Mucosa of descending colon (tissue), 3 donors: ENCODE data around the gene GUCA2A. TPM values are rescaled to one million over a fixed set of nuclear protein-coding genes. Genes with fewer than 3 reads are reported as not detected.

Experiments
- ATAC-seq: fragments of 200-7000 bp; cut with Tn5 transposase; one replicate; pipeline ENCODE4 v1.9.1; 2020; ENCODE audit warnings: mild to moderate bottlenecking, moderate library complexity
- DNase-seq, 3 donors: peaks; one replicate each; pipeline ENCODE4 v3.0.0-alpha.2; 2020
- H3K36me3 ChIP-seq: fragments of 200-600 bp; one replicate; pipeline ENCODE4 v1.8.0; 2021; ENCODE audit warnings: low read depth, mild to moderate bottlenecking
- H3K4me1 ChIP-seq: fragments of 200-600 bp; one replicate; pipeline ENCODE4 v1.8.0; 2021; ENCODE audit warnings: low read depth, mild to moderate bottlenecking
- H3K4me3 ChIP-seq: fragments of 200-600 bp; one replicate; pipeline ENCODE4 v1.8.0; 2021; ENCODE audit warnings: mild to moderate bottlenecking
- H3K9me3 ChIP-seq: fragments of 200-600 bp; one replicate; pipeline ENCODE4 v1.8.0; 2021; ENCODE audit warnings: mild to moderate bottlenecking
- CTCF ChIP-seq: fragments of 200-600 bp; IDR thresholded peaks from one replicate; pipeline ENCODE4 v1.8.0; 2022; ENCODE audit warnings: antibody characterized with exemption, mild to moderate bottlenecking
- intact Hi-C, 2 donors: fragments of 100-400 bp; cut with DNase I in 1 of 2; cut with micrococcal nuclease in 1 of 2; formaldehyde crosslinking; loops; one replicate each; pipeline versions ENCODE4 v1.11.0 to v1.11.1; 2022; cut with DNase I, micrococcal nuclease
- total RNA-seq, 3 donors: library from RNA; stranded (reverse); fragmentation: NEBNext Ultra II Directional in 2 of 3; extraction: Animal tissue kit (Norgen Biotek cat#: 25700) in 2 of 3; gene quantifications; one replicate each; pipeline versions ENCODE4 v1.2.1 to v1.2.4, GENCODE V29; 2021 to 2023
- donor health status: DM: no; HTN: no; CAD: no; lungs with moderate emphysema.
- donor health status: DM: no; HTN: no; CAD: no.
- donor health status: DM: no; HTN: yes; CAD: no.

GUCA2A gene
- total RNA-seq, 3 donors from 2014 or later, result 920 to 2,800 (median 1,254) TPM

GRCh38 chr1:42158189-42158588, 6.4 kb downstream of the GUCA2A start:
- H3K4me1 ChIP-seq, result peaks cover 9% of the 10 kb centered on the region
- no peak for TF ChIP-seq CTCF
- no peak for DNase-seq
- no peak for ATAC-seq
- H3K4me3 ChIP-seq, result no peak overlapping the region
- intact Hi-C loops, result no loop called here
- H3K9me3 ChIP-seq, result peaks cover 5% of the 10 kb centered on the region
- H3K36me3 ChIP-seq, result no peaks in the 10 kb centered on the region

GRCh38 chr1:42157667-42158066, 6.9 kb downstream of the GUCA2A start:
- Histone ChIP-seq H3K4me3 (no peak overlapping the region), H3K36me3 (no peaks in the 10 kb centered on the region), H3K4me1 (peaks cover 11% of the 10 kb centered on the region), H3K9me3 (peaks cover 5% of the 10 kb centered on the region)
- DNase-seq (no peak), ATAC-seq (no peak)
- intact Hi-C loops, result no loop called here
- TF ChIP-seq CTCF, result no peak

GRCh38 chr1:42155362-42155761, 9.2 kb downstream of the GUCA2A start:
- Histone ChIP-seq H3K4me1 (peaks cover 15% of the 10 kb centered on the region), H3K4me3 (no peak overlapping the region), H3K36me3 (no peaks in the 10 kb centered on the region), H3K9me3 (no peaks in the 10 kb centered on the region)
- intact Hi-C loops, result no loop called here
- ATAC-seq, result no peak
- no peak for DNase-seq
- no peak for TF ChIP-seq CTCF

- intact Hi-C loops, result no loop called here
- ATAC-seq, result no peak
- no peak for DNase-seq
- H3K36me3 ChIP-seq, result no peaks in the 10 kb centered on the region
- H3K4me3 ChIP-seq, result no peak overlapping the region
- TF ChIP-seq CTCF, result no peak
- H3K4me1 ChIP-seq, result peaks cover 15% of the 10 kb centered on the region
- no peaks in the 10 kb centered on the region for H3K9me3 ChIP-seq
These were observed 9.9 kb downstream of the GUCA2A start for GRCh38 chr1:42154685-42155084.

GRCh38 chr1:42153624-42154023, 10.9 kb downstream of the GUCA2A start:
- intact Hi-C loops, result no loop called here
- no peaks in the 10 kb centered on the region for H3K9me3 ChIP-seq
- DNase-seq (peak in 1 of 3 donors; percentile 37), ATAC-seq (peak; percentile 71)
- peaks cover 15% of the 10 kb centered on the region for H3K4me1 ChIP-seq
- H3K36me3 ChIP-seq, result no peaks in the 10 kb centered on the region
- no peak for TF ChIP-seq CTCF
- H3K4me3 ChIP-seq, result no peak overlapping the region

GRCh38 chr1:42152907-42153600, 11.5 kb downstream of the GUCA2A start, which contains the start of gene GUCA2B:
TSS of gene GUCA2B (plus strand) at chr1:42153410. CDS start at chr1:42153451, 41 bp downstream.
- intact Hi-C loops, result no loop called here
- Histone ChIP-seq H3K4me1 (peaks cover 15% of the 10 kb centered on the region), H3K4me3 (no peak within 1 kb of the TSS), H3K9me3 (no peaks in the 10 kb centered on the region), H3K36me3 (no peaks in the 10 kb centered on the region)
- TF ChIP-seq CTCF, result no peak
- DNase-seq, result peak in 2 of 3 donors; percentile 64 to 72
- ATAC-seq, result peak; percentile 65
